Stimulated activated naive CD8-positive, alpha-beta T cell treated with anti-CD3 and anti-CD28 coated beads, Interleukin-15, Interleukin-2, amounts not matched to agents 100 ng/mL and 50 ng/mL, for 24 hours (primary cell): ENCODE results near the gene UCP3.

Source experiments
- H3K27ac Mint-ChIP-seq: one replicate; pipeline ENCODE4 v1.8.0; 2021; ENCODE audit warnings: mild to moderate bottlenecking, mixed read lengths
- H3K27me3 Mint-ChIP-seq: one replicate; pipeline ENCODE4 v1.8.0; 2021; ENCODE audit warnings: mixed read lengths
- H3K36me3 Mint-ChIP-seq: one replicate; pipeline ENCODE4 v1.8.0; 2021; ENCODE audit warnings: low read depth, mixed read lengths
- H3K4me1 Mint-ChIP-seq: one replicate; pipeline ENCODE4 v1.8.0; 2021; ENCODE audit warnings: low read depth, mixed read lengths
- H3K4me3 Mint-ChIP-seq: one replicate; pipeline ENCODE4 v1.8.0; 2021; ENCODE audit warnings: mild to moderate bottlenecking, mixed read lengths
- H3K9me3 Mint-ChIP-seq: one replicate; pipeline ENCODE4 v1.8.0; 2021; ENCODE audit warnings: mixed read lengths

UCP3 gene

DNA sequence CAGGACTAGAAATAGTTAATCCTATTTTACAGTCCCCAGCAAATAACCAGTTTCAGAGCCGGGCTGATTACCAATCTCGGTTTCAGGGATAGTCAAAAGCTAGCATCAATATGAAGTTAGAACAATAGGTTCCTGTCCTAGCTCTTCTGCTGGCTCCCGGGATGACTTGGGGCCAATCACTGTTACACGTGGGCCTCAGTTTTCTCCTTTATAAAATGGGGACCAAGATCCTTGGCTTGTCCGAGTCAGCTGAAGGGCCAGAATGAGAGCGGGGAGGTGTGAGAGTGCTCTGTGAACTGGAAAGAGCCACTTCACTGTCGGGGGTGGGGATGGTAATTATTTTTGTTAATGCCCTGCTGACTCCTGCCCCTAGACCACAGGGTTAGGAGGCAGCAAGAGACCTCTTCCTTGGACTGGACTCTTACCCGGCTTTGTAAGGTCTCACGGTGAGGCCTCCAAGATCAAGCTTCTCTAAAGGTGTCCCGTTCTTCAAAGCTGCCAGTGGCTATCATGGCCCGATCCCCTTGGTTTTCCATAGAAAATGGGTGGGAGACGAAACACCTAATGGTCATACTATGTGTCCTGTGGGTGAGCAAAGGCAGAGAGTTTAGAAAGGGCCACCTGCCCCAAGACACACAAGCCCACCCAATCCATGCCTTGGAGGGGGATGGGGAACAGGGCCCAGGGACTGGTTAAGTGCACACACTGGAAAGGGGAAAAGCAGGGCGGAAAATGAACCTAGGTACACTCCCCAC is 27.7 kb downstream of the UCP3 start:
- H3K27ac Mint-ChIP-seq: peak overlapping the region; percentile 100

DNA sequence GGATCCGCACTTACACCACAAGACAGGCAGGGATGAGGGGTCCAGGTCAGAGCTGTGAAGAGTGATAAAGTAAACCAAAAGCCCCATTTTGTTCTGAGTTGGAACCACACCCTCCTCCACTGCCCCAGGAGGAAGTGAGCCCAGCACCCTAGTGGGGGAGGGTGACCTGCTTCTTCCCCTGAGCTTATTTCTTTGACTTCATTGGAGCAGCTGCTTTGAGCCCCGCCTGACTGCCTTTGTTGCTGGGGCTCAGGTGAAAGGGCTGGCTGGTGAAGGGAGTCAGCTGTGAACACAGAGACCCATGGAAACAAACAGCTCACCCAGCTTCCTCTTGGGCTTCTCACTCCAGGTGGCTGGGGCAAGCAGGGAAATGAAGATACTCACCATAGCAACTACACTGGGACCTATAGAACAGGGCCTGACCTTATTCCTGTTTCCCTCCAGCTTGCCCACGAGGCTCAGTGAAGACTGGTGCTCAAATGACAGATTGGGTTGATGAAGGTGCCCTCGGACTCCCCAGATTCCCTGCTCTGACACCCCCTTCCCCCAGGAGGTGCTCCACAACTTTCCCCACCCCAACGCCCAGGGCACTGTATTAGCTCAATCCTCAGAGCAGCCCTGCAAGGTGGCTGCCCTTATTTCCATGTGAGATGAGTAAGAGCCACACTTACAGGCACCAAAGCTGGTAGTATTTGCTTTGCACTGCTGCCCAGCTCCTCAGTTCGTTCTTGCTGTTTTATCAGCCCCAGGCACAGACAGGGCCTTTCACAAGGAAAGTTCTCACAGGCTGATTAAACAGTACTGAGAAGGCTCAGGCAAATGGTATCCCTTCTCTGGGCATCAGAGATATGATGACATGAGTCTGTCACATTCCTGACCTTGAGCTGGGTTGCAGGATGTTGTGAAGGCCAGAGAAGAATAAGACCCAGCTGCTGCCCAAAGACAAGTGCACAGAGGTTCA is 28.6 kb downstream of the UCP3 start:
- Mint-ChIP-seq H3K4me1 (peaks cover 83% of the 10 kb centered on the region), H3K36me3 (peaks cover 73% of the 10 kb centered on the region), H3K27ac (peak overlapping the region; percentile 100), H3K4me3 (peak overlapping the region; percentile 98), H3K27me3 (no peaks in the 10 kb centered on the region), H3K9me3 (no peaks in the 10 kb centered on the region)

More for the DNA sequence above, 27.7 kb downstream of the UCP3 start:
- peaks cover 63% of the 10 kb centered on the region for H3K36me3 Mint-ChIP-seq
- peak overlapping the region; percentile 98 for H3K4me3 Mint-ChIP-seq
- H3K9me3 Mint-ChIP-seq: no peaks in the 10 kb centered on the region
- H3K4me1 Mint-ChIP-seq: peaks cover 80% of the 10 kb centered on the region
- H3K27me3 Mint-ChIP-seq: no peaks in the 10 kb centered on the region

DNA sequence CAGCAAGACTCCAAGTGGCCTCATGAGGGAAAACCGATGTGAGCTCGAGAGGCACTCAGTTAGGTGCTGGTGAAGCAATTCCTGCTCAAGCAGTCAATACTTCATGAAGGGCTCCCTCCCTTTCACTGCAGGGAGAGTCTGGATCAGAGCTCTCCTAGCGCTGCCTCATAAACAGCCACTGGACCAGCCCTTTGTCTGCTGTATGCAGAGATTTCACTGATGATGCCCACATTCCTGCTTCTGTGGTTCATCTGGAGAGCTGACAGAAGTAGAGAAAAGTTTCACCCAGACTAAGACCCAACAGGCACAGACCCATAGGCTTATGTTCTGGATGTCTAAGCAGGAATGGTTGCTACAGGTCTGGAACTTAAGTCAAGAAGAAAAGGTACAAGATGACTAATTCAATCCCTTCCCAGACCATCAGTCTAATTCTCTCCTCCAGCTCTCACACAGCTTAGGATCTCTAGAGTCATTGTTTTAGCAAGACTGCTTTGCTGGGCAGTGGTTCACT is 30.3 kb downstream of the UCP3 start:
- H3K27ac Mint-ChIP-seq: peak overlapping the region; percentile 100
- peaks cover 89% of the 10 kb centered on the region for H3K36me3 Mint-ChIP-seq
- no peaks in the 10 kb centered on the region for H3K9me3 Mint-ChIP-seq
- peaks cover 86% of the 10 kb centered on the region for H3K4me1 Mint-ChIP-seq
- H3K4me3 Mint-ChIP-seq: peak overlapping the region; percentile 98
- no peaks in the 10 kb centered on the region for H3K27me3 Mint-ChIP-seq

DNA sequence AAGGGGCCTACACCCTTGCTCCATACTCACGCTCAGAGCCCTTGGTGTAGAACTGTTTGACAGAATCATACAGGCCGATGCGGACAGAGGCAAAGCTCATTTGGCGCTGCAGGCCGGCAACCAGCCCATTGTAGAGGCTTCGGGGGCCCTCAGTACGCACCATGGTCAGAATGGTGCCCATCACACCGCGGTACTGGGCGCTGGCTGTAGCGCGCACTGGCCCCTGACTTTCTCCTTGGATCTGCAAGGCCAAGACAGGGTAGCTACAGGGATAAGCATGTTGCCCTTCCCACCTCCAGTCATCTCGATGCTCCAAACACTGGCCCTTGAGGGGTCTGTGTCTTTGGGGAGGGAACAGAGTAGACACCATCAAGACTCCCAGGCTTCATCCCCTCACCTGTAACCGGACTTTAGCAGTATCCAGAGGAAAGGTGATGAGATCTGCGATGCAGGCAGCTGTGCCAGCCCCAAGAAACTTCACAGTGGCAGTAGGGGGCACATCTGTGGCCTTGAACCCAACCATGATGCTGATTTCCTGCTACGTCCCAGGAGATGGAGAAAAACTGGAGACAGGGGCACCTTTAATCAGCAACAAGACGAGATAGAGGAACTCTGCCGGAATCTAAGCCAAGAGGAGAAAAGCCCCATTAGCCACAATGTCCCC is 30.9 kb downstream of the UCP3 start:
- peaks cover 89% of the 10 kb centered on the region for H3K4me1 Mint-ChIP-seq
- H3K4me3 Mint-ChIP-seq: peak overlapping the region; percentile 98
- H3K27ac Mint-ChIP-seq: peak overlapping the region; percentile 100
- no peaks in the 10 kb centered on the region for H3K27me3 Mint-ChIP-seq
- H3K9me3 Mint-ChIP-seq: no peaks in the 10 kb centered on the region
- H3K36me3 Mint-ChIP-seq: peaks cover 94% of the 10 kb centered on the region

DNA sequence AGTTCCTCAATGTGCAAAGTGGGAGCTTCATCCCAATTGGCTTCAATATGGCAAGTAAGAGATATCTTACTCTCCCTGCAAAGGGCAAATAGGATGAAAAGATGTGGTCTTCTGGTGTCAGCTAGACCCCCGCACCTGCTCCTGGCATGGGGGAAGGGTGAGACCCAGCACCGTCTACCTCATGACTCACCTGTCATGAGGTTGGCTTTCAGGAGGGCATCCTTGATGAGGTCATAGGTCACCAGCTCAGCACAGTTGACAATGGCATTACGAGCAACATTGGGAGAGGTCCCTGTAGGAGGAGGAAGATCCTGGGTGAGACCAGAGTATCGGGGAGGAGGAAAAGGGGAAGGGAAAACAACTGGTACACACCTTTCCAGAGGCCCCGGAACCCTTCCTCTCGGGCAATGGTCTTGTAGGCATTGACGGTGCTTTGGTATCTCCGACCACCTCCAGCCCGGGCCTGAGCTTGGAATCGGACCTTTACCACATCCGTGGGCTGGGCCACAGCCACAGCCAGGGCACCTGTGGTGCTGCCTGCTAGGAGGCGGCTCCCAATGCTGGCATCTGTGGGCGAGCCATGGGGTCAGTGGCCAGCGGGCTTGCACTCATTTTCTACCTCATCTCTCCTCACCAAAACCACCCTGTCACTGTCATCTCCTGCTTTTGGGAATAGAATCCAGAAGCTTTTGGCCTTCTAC is 32.3 kb downstream of the UCP3 start:
- no peaks in the 10 kb centered on the region for H3K9me3 Mint-ChIP-seq
- peak overlapping the region; percentile 49 for H3K4me3 Mint-ChIP-seq
- H3K4me1 Mint-ChIP-seq: peaks cover 98% of the 10 kb centered on the region
- peaks cover 88% of the 10 kb centered on the region for H3K36me3 Mint-ChIP-seq
- no peaks in the 10 kb centered on the region for H3K27me3 Mint-ChIP-seq
- H3K27ac Mint-ChIP-seq: peak overlapping the region; percentile 80

DNA sequence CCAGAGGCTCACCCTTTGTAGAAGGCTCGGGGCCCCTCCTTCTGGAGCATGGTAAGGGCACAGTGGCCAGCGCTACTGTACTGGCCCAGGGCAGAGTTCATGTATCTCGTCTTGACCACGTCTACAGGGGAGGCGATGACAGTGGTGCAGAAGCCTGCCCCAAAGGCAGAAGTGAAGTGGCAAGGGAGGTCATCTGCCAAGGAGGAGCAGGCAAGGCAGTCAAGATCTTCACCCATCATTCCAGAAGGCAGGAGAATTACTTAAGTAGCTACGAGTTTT is 33.5 kb downstream of the UCP3 start:
- no peaks in the 10 kb centered on the region for H3K9me3 Mint-ChIP-seq
- H3K27me3 Mint-ChIP-seq: no peaks in the 10 kb centered on the region
- peak overlapping the region; percentile 57 for H3K27ac Mint-ChIP-seq
- H3K36me3 Mint-ChIP-seq: peaks cover 76% of the 10 kb centered on the region
- H3K4me3 Mint-ChIP-seq: peak overlapping the region; percentile 50
- peaks cover 98% of the 10 kb centered on the region for H3K4me1 Mint-ChIP-seq

DNA sequence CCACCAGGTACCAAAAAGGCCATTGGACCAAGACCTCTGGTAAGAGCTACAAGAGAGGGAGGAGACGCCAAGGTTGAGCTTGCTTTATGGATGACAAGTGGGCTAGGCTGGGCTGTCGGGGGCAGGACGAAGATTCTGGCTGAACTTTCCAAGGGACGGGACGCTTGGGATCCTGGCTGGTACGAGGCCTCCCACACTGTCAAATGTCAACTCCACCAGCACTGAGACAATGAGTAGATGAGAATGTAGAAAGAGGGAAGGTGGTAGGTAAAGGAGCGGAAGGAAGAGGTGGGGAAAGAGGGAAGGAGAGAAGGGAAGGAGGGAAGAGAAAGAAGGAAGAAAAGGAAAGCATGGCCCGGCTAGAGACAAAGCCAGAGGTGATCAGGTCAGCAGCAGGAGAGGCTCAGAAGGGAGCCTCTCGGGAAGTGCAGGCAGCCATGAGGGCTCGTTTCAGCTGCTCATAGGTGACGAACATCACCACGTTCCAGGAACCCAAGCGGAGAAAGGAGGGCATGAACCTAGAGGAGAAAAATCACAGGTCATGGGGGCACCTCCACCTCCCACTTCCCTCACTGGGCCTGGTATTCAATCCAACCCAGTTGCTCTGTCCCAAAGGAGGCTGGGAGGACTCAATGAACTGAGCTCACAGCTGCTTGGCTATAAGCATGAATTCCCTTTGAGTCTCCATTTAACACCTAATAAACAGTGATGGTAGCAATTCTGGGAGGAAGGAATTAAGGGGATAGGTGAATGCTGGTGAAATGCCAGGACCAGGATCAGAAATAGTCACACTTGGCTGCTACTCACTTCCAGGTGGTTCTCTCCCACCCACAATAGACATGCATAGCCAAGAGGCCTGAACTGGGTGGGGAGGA is 34.0 kb downstream of the UCP3 start:
- Mint-ChIP-seq H3K36me3 (peaks cover 70% of the 10 kb centered on the region), H3K9me3 (no peaks in the 10 kb centered on the region), H3K27me3 (no peaks in the 10 kb centered on the region), H3K4me1 (peaks cover 98% of the 10 kb centered on the region), H3K4me3 (peak overlapping the region; percentile 50), H3K27ac (peak overlapping the region; percentile 70)

DNA sequence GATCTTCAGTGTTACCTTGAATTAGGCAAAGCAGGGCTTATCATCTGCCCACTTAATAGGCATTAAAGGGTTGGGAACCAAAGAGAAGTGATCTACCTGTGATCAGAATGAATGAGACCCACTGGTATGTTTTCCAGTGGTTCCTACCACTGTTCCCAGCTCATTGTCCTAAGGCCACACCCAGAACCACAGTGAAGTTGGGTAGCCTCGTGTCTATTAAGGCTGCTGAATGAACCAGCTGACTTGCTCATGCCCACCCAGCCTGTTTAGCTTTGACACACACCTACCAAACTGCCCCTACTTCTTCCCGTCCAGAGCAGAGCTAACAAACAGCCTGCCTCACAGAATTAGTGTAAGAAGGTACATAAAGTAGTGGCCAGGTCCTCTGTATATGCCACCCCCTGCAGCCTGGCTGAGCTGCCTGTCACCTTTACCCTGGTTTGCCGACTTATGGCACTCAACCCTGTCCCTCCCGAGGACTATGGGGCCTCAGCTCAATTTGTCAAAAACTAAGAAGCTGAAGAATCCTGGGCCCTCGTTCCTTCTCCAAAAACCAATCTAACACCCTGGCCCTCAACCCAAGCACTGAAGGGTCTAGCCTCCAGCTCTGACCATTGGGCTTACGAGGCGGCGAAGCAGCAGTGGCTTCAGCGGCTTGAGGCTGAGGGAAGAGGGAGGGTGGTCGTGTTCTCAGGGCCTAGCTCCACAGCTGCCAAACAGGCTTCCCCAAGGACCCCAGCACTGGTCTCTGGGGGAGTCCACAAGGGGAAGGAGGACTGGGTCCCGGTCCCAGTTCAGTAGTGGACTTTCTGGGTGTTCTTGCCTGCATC is 36.0 kb downstream of the UCP3 start:
- peaks cover 50% of the 10 kb centered on the region for H3K36me3 Mint-ChIP-seq
- no peaks in the 10 kb centered on the region for H3K9me3 Mint-ChIP-seq
- H3K4me3 Mint-ChIP-seq: no peak overlapping the region
- peaks cover 98% of the 10 kb centered on the region for H3K4me1 Mint-ChIP-seq
- no peaks in the 10 kb centered on the region for H3K27me3 Mint-ChIP-seq
- H3K27ac Mint-ChIP-seq: peak overlapping the region; percentile 55

DNA sequence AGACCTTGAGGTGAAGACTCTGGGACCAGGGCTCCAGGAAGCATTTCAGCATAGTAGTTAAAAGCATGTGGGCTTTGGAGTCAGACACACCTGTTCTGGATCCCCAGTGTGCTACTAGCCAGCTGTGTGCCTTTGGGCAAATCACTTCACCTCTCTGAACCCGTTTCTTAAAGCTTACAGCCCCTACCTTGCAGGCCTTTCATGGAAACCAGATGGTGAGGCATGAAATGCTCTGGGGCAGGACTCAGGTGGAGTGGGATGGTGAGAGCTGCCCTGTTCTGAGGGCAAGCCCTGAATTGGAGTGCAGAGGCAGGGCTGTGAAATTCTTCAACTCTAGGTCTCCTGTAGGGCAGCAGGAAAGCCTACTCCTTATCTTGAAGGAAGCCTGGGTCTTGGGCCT is 36.7 kb downstream of the UCP3 start:
- H3K9me3 Mint-ChIP-seq: no peaks in the 10 kb centered on the region
- H3K4me3 Mint-ChIP-seq: no peak overlapping the region
- H3K4me1 Mint-ChIP-seq: peaks cover 96% of the 10 kb centered on the region
- peak overlapping the region; percentile 55 for H3K27ac Mint-ChIP-seq
- H3K36me3 Mint-ChIP-seq: peaks cover 43% of the 10 kb centered on the region
- no peaks in the 10 kb centered on the region for H3K27me3 Mint-ChIP-seq

DNA sequence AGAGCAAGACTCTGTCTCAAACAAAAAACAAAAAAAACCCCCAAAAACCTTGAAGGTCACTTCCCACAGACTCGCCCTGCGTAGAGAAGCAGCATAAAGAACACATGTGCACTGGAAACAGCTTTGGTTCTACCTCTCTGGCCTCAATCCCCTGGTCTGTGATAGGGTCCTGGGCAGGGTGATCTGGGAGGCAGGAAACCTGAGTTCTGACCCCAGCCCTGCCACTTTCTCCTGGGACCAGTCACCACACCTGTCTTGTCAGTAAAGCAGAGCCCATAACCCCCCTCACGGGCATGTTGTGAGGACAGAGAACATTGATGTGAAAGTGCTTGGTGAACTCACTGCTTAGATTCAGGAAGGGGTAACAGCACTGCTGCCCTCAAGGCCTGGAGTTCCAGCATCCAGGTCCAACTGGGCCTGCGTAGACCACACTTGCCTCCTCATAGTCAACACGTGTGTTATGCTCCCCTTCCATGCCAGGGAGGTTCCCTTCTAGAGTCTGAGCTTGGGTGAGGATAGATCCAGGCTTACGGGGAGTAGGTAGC is 37.6 kb downstream of the UCP3 start:
- Mint-ChIP-seq H3K4me1 (peaks cover 87% of the 10 kb centered on the region), H3K27me3 (no peaks in the 10 kb centered on the region), H3K27ac (peak overlapping the region; percentile 89), H3K9me3 (no peaks in the 10 kb centered on the region), H3K4me3 (no peak overlapping the region), H3K36me3 (peaks cover 34% of the 10 kb centered on the region)

DNA sequence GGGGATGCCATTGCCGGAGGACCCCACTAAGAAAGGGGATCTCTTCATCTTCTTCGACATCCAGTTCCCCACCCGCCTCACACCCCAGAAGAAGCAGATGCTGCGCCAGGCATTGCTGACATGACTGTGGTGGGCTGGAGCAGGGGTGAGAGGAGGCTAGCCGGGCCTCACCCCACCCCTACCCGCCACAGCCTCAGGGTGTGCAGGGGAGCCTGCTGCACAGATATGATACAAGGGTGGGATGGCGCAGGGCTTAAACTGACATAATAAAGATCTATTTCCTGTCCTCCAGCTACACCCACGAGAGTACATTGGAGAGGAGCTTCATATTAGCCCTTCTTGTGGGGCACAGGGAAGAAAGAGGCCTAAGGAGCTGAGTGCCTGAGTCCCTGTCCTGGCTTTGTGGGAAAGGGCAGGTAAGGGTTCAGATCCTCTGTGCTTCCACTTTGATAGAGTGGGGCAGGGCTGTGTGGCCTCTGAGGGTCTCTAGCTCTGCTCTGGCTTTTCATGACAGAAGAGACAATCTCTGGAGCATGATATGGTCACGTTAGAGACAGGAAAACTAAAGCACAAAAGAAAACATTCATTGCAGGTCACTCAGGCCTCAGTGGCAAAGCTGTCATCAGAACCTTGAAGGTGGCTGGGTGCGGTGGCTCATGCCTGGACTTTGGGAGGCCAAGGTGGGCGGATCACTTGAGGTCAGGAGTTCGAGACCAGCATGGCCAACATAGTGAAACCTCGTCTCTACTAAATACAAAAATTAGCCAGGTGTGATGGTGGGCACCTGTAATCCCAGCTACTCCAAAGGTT is 38.7 kb downstream of the UCP3 start:
- Mint-ChIP-seq H3K36me3 (peaks cover 24% of the 10 kb centered on the region), H3K4me3 (no peak overlapping the region), H3K4me1 (peaks cover 81% of the 10 kb centered on the region), H3K9me3 (no peaks in the 10 kb centered on the region), H3K27me3 (no peaks in the 10 kb centered on the region), H3K27ac (peak overlapping the region; percentile 55)

DNA sequence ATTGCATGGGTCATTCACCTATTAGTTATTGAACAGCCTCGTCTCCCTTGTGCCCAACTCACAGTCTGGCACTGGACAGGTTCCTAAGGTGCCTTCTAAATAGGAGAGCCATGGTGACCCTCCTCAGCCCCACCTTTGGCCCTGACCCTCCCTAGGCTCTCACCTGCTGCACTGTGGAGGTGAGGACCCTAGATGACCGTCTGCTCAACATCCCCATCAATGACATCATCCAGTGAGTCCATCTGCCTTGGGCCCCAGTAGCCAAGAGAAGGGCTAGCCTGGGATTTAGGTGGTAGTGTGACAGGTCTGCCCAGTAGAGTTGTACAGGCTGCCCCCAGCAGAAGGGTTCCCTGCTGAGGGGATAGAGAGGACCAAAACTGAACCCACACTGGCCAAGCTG is 39.8 kb downstream of the UCP3 start:
- Mint-ChIP-seq H3K4me3 (no peak overlapping the region), H3K27me3 (no peaks in the 10 kb centered on the region), H3K27ac (peak overlapping the region; percentile 65), H3K4me1 (peaks cover 78% of the 10 kb centered on the region), H3K36me3 (peaks cover 13% of the 10 kb centered on the region), H3K9me3 (no peaks in the 10 kb centered on the region)
